ENCODE data around the gene HEPACAM. TPM values are rescaled to one million over a fixed set of nuclear protein-coding genes. Genes with fewer than 3 reads are reported as not detected.

The HEPACAM gene
- total RNA-seq, 8 experiments from 2014 or later, result 0.05 to 14.0 (median 0.12) TPM; not detected in 2

DNA sequence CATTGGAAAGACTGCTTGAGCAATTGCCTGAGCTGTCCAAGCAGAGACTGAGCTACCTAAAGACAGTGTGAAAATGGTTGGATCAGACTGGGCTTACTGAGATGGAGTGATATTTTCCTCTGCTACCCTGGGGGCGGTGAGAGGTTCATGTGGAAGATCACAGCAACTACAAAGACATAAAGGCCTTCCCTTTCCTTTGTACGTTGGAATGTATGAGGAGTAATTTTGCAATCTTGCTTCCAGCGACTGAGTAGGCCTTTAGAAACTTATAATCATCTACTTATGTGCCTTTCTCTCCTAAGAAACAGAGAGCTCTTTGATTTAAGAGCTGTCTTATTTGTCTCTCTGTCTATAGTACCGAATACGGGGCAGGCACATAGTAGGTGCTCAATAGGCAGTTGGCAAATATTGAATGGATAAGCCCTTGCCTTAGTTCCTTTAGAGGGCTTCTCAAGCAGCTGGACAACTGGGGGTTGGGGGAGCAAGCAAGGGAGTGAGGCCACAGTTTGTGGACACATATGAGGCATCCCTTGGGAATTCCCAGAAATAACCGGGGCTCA, 2.4 kb upstream of the HEPACAM start:
- 4 to 100% (median 64%) methylated on average over 1 to 6 of the region's 6 CpGs for WGBS, 10 experiments
- H3K4me1 ChIP-seq (replicated peaks in 1 of 2), result peaks cover 16 to 47% of the 10 kb centered on the region in 2 donors

GRCh38 chr11:124937336-124937935, 1.6 kb upstream of the HEPACAM start:
- H3K4me1 ChIP-seq (replicated peaks in 1 of 2), result peaks cover 7 to 39% of the 10 kb centered on the region in 2 donors
- in situ Hi-C loops (cut with MboI; ENCODE audit: low pct_unique_long_range_greater_than_20kb in 2 of 9, low sequenced_read_pairs in 9 of 9, unreplicated experiment in 9 of 9), result no loop called here
- 0 to 100% (median 46%) methylated on average over 1 to 3 of the region's 3 CpGs; no CpG with 5 or more reads in 2 of the 10 experiments for WGBS, 10 experiments
- peak in 1 of 8 experiments; percentile 19 for ATAC-seq (replicated peaks in 6 of 8)
- H3K27ac ChIP-seq, result no peak overlapping the region
- H3K4me3 ChIP-seq, result no peak overlapping the region

More for the DNA sequence above, 2.4 kb upstream of the HEPACAM start:
- no peak overlapping the region for H3K27ac ChIP-seq
- no peak overlapping the region for H3K4me3 ChIP-seq
- in situ Hi-C loops (cut with MboI; ENCODE audit: low pct_unique_long_range_greater_than_20kb in 2 of 9, low sequenced_read_pairs in 9 of 9, unreplicated experiment in 9 of 9), result no loop called here
- ATAC-seq (replicated peaks in 6 of 8), result no peak

DNA sequence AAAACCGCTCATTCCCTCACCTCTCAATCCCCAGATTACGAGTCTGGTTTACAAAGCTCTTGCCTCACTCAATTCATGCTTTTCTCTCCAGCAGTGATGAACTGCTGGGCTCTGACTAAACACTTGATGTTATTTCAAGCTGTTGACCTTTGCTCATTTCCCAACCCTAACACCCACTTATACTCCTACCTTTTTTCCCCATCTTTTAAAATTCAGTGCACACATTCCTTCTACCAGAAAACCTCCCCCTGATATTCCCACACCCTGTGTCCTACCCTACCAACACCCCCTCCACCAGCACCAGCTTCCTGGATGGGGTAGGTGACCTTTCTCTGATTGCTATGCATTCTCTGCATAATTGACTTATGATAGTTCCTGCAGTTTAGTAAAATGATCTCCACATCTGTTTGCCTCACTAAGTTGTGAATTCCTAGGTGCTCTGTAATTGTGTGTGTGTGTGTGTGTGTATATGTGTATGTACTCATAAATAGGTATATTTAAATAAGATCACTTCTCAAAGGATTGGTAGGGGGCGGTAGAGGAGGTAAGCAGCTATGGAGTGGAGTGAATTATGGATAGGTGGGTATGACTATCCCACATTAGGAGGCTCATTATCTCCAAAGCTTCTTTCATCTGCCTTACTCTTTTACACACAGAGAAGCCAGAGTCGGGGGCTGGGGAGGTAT, 842 bp downstream of the HEPACAM start:
- peaks cover 4 to 33% of the 10 kb centered on the region in 2 donors for H3K4me1 ChIP-seq (replicated peaks in 1 of 2)
- peak in 3 of 8 experiments; percentile 19 to 64 (median 47) for ATAC-seq (replicated peaks in 6 of 8)
- no peak overlapping the region for H3K4me3 ChIP-seq
- no peak overlapping the region for H3K27ac ChIP-seq
- 0 to 95% (median 37%) methylated on average over 1 to 4 of the region's 4 CpGs; no CpG with 5 or more reads in 4 of the 10 experiments for WGBS, 10 experiments
- in situ Hi-C loops (cut with MboI; ENCODE audit: low pct_unique_long_range_greater_than_20kb in 2 of 9, low sequenced_read_pairs in 9 of 9, unreplicated experiment in 9 of 9), result no loop called here

DNA sequence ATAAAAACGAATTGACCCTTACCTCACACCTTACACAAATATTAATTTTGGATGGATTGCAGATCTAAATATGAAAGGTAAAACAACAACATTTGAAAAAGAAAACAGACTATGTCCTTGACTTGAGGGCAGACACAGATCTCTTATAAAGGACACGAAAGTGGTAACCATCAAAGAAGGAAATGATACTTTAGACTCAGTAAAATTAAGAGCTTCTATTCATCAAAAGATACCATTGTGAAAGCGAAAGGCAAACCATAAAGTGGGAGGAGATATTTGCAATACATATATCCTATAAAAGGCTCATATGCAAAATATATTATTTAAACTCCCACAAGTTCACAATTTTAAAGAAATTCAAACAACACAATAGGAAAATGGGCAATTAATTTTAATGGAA, 5.0 kb downstream of the HEPACAM start:
- ATAC-seq (replicated peaks in 6 of 8), result no peak
- Histone ChIP-seq H3K27ac (no peak overlapping the region), H3K4me3 (no peak overlapping the region), H3K4me1 (replicated peaks in 1 of 2) (peaks cover 0 to 8% of the 10 kb centered on the region in 2 donors)
- in situ Hi-C loops (cut with MboI; ENCODE audit: low pct_unique_long_range_greater_than_20kb in 2 of 9, low sequenced_read_pairs in 9 of 9, unreplicated experiment in 9 of 9), result no loop called here
- WGBS, 10 experiments, result 22 to 87% (median 68%) methylated on average over 2 to 3 of the region's 3 CpGs; no CpG with 5 or more reads in 1 of the 10 experiments

DNA sequence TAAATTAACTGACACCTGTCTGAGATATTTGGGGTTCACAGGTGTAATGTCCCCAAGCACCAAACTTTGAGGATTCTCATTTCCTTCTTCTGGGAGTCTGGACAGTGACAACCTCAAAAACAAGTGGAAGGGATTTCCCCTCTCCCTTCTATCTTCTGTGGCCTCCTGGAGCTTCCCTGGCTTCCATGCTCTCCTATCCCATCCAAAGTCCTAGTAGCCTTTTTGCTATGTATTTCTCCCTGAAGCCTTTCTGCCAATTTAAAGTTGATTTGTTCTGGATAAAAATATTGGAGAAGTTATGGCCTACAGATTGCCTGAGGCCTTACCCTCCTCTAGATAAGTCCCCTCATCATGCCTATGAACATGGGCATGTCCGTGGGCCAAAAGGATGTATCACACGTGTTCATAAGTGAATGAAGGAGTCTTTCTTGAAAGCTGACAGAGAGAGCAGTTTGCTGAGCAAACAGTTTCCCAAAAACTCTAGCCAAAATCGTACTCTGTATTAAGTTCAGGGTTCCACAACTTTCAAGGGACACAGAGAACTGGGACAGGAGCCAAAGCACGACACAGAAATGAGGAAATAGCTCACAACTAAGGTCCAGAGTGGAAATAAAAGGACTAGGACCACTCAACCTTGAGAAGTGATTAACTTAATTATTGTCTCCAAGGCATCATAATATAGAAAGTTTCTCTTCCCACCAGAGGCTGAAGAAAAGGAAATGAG, 6.7 kb downstream of the HEPACAM start:
- ATAC-seq (replicated peaks in 6 of 8), result no peak
- no peaks in the 10 kb centered on the region for H3K4me1 ChIP-seq (replicated peaks in 1 of 2)
- H3K4me3 ChIP-seq, result no peak overlapping the region
- 11 to 80% (median 45%) methylated on average over 1 to 4 of the region's 4 CpGs; no CpG with 5 or more reads in 2 of the 10 experiments for WGBS, 10 experiments
- in situ Hi-C loops (cut with MboI; ENCODE audit: low pct_unique_long_range_greater_than_20kb in 2 of 9, low sequenced_read_pairs in 9 of 9, unreplicated experiment in 9 of 9), result no loop called here
- no peak overlapping the region for H3K27ac ChIP-seq

DNA sequence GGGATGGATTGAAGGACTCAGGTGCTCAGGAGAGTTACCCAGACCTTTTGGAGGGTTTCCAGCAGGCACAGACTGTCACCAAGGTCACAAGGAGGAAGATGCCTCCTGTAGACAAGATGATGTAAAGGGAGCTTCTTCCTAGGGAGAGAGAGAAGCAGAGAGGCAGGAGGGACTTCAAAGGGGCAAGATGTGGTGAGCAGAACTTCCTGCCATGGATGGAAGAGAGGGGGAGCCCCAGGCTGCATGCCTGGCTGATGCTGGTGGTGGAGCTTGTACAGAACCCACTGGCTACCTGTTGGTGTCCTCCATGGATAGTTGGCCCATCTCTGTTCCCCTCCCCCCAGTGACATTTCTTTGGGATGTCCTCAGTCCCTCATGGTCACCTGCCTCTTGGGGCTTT, 12.6 kb downstream of the HEPACAM start:
- Histone ChIP-seq H3K27ac (no peak overlapping the region), H3K4me3 (no peak overlapping the region), H3K4me1 (replicated peaks in 1 of 2) (peaks cover 0 to 5% of the 10 kb centered on the region in 2 donors)
- no peak for ATAC-seq (replicated peaks in 6 of 8)
- in situ Hi-C loops (cut with MboI; ENCODE audit: low pct_unique_long_range_greater_than_20kb in 2 of 9, low sequenced_read_pairs in 9 of 9, unreplicated experiment in 9 of 9), result no loop called here

GRCh38 chr11:124922831-124923230, 13.0 kb downstream of the HEPACAM start:
- in situ Hi-C loops (cut with MboI; ENCODE audit: low pct_unique_long_range_greater_than_20kb in 2 of 9, low sequenced_read_pairs in 9 of 9, unreplicated experiment in 9 of 9), result no loop called here
- ATAC-seq (replicated peaks in 6 of 8), result no peak
- H3K27ac ChIP-seq, result no peak overlapping the region

GRCh38 chr11:124920870-124921609, 14.8 kb downstream of the HEPACAM start:
- ATAC-seq (replicated peaks in 6 of 8), result peak; percentile 41 to 88 (median 82)
- Histone ChIP-seq H3K4me1 (replicated peaks in 1 of 2) (peaks cover 0 to 10% of the 10 kb centered on the region in 2 donors), H3K27ac (peak overlapping the region; percentile 25 to 34), H3K4me3 (peak overlapping the region; percentile 23 to 36 (median 33))
- in situ Hi-C loops (cut with MboI; ENCODE audit: low pct_unique_long_range_greater_than_20kb in 2 of 9, low sequenced_read_pairs in 9 of 9, unreplicated experiment in 9 of 9), result no loop called here
- 0 to 60% (median 5%) methylated on average over 1 to 12 of the region's 82 CpGs; no CpG with 5 or more reads in 7 of the 10 experiments for WGBS, 10 experiments

More at GRCh38 chr11:124922831-124923230, 13.0 kb downstream of the HEPACAM start:
- Histone ChIP-seq H3K4me3 (no peak overlapping the region), H3K4me1 (replicated peaks in 1 of 2) (peaks cover 0 to 5% of the 10 kb centered on the region in 2 donors)
- WGBS, 10 experiments, result 80 to 100% (median 92%) methylated on average over 1 to 4 of the region's 4 CpGs; no CpG with 5 or more reads in 2 of the 10 experiments

DNA sequence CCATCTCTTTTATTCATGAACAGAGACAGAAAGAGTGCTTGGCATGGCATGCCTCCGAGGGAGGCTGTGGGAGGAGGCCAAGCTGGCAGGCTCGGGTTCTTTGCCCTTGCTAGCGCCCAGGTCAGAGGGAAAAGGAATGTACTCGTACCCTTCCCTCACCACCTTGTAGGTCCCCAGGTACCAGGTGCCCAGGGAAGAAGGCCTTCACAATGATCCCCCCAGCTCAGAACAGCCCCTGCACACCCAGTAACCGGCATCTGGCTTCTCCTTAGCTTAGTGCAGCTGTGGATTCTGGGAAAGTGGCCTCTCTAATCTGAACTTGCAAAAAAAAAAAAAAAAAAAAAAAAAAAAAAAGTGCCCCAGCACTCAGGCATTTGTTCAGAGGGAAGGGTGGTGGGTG, 15.5 kb downstream of the HEPACAM start:
- no peak for ATAC-seq (replicated peaks in 6 of 8)
- Histone ChIP-seq H3K4me3 (peak overlapping the region in 2 of 5 donors; percentile 23 to 34), H3K4me1 (replicated peaks in 1 of 2) (peaks cover 0 to 10% of the 10 kb centered on the region in 2 donors), H3K27ac (no peak overlapping the region)
- in situ Hi-C loops (cut with MboI; ENCODE audit: low pct_unique_long_range_greater_than_20kb in 2 of 9, low sequenced_read_pairs in 9 of 9, unreplicated experiment in 9 of 9), result no loop called here
- WGBS, 10 experiments, result 80 to 100% (median 96%) methylated on average over 1 to 5 of the region's 5 CpGs; no CpG with 5 or more reads in 4 of the 10 experiments

DNA sequence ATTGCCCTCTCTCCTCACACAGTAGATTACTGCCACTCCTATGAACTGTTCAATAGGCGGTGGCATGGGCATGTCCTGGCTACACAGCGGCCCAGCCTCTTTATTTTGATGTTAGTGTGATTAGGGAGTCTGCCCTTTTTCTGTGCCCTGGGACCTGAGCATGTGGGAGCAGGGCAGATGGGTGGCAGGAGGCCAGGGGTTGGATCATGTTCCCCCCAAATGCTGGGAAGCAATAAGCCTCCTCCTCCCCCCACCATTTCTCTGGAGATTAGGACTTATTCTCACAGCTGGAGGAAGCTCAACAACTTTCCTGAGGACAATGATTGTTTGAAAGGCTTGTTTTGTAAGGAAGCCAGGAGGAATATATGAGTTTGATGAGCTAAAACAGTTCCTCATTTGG, 15.9 kb downstream of the HEPACAM start:
- H3K27ac ChIP-seq, result no peak overlapping the region
- 83 to 100% (median 100%) methylated on average over 1 of the region's 2 CpGs; no CpG with 5 or more reads in 4 of the 10 experiments for WGBS, 10 experiments
- in situ Hi-C loops (cut with MboI; ENCODE audit: low pct_unique_long_range_greater_than_20kb in 2 of 9, low sequenced_read_pairs in 9 of 9, unreplicated experiment in 9 of 9), result no loop called here

GRCh38 chr11:124918950-124919349, 16.9 kb downstream of the HEPACAM start, which contains the start of gene HEPN1:
Gene HEPN1 (plus strand): TSS chr11:124919250.
- in situ Hi-C loops (cut with MboI; ENCODE audit: low pct_unique_long_range_greater_than_20kb in 2 of 9, low sequenced_read_pairs in 9 of 9, unreplicated experiment in 9 of 9), result no loop called here
- no peak within 1 kb of the TSS for H3K27ac ChIP-seq
- 69 to 94% (median 87%) methylated on average over 2 to 3 of the region's 3 CpGs for WGBS, 10 experiments
- peaks cover 0 to 10% of the 10 kb centered on the region in 2 donors for H3K4me1 ChIP-seq (replicated peaks in 1 of 2)
- no peak for ATAC-seq (replicated peaks in 6 of 8)
- no peak within 1 kb of the TSS for H3K4me3 ChIP-seq

More for the DNA sequence above, 15.9 kb downstream of the HEPACAM start:
- H3K4me3 ChIP-seq, result no peak overlapping the region
- ATAC-seq (replicated peaks in 6 of 8), result no peak
- peaks cover 0 to 10% of the 10 kb centered on the region in 2 donors for H3K4me1 ChIP-seq (replicated peaks in 1 of 2)

- WGBS, 10 experiments, result 50 to 94% (median 79%) methylated on average over 1 to 6 of the region's 6 CpGs; no CpG with 5 or more reads in 1 of the 10 experiments
- Histone ChIP-seq H3K27ac (no peak overlapping the region), H3K4me3 (no peak overlapping the region), H3K4me1 (replicated peaks in 1 of 2) (peaks cover 0 to 10% of the 10 kb centered on the region in 2 donors)
- in situ Hi-C loops (cut with MboI; ENCODE audit: low pct_unique_long_range_greater_than_20kb in 2 of 9, low sequenced_read_pairs in 9 of 9, unreplicated experiment in 9 of 9), result no loop called here
- ATAC-seq (replicated peaks in 6 of 8), result peak in 3 of 8 experiments; percentile 56 to 91 (median 82)
These were observed 18.7 kb downstream of the HEPACAM start for GRCh38 chr11:124917115-124917637.
